Activated CD8-positive, alpha-beta T cell treated with anti-CD3 and anti-CD28 coated beads, Interleukin-2, amount 10 ng/mL, durations not matched to agents 7 days and 5 days (primary cell): ENCODE data around the gene NEDD8. TPM values are rescaled to one million over a fixed set of nuclear protein-coding genes. Genes with fewer than 3 reads are reported as not detected.

Source experiments
- total RNA-seq, 2 experiments: library from RNA; stranded (reverse); gene quantifications; one replicate each; pipeline ENCODE4 v1.2.3, GENCODE V29; 2021

The NEDD8 gene
- total RNA-seq, 2 experiments from 2014 or later: 214 to 222 TPM

Other genes starting within 250 kb of the NEDD8 start
- gene DHRS4L2, start 243.4 kb downstream of the NEDD8 start, total RNA-seq: 10 to 100 TPM; 17.7 to 19.1 TPM
- gene CARMIL3, start 180.4 kb downstream of the NEDD8 start, total RNA-seq: under 1 TPM; 0.86 to 0.95 TPM
- under 1 TPM in 1 of 2 experiments, not detected in 1; 0.10 TPM for gene CPNE6, start 160.8 kb downstream of the NEDD8 start, total RNA-seq
- 10 to 100 TPM; 49.6 to 54.9 TPM for gene PCK2, start 138.1 kb downstream of the NEDD8 start, total RNA-seq
- gene DCAF11, start 117.6 kb downstream of the NEDD8 start, total RNA-seq: 100 to 1,000 TPM; 101 to 107 TPM
- gene NRL, start 117.4 kb downstream of the NEDD8 start, total RNA-seq: 1 to 10 TPM; 2.8 to 3.4 TPM
- 1 to 10 TPM; 1.4 to 2.1 TPM for gene FITM1, start 101.7 kb downstream of the NEDD8 start, total RNA-seq
- gene PSME1, start 96.2 kb downstream of the NEDD8 start, total RNA-seq: 100 to 1,000 TPM; 516 to 530 TPM
- gene EMC9, start 90.8 kb downstream of the NEDD8 start, total RNA-seq: 10 to 100 TPM; 49.9 to 53.2 TPM
- 100 to 1,000 TPM; 635 to 636 TPM for gene PSME2, start 85.8 kb downstream of the NEDD8 start, total RNA-seq
- 100 to 1,000 TPM; 123 to 142 TPM for gene RNF31, start 84.9 kb downstream of the NEDD8 start, total RNA-seq
- 100 to 1,000 TPM; 221 to 242 TPM for gene IRF9, start 71.1 kb downstream of the NEDD8 start, total RNA-seq
- gene REC8, start 60.3 kb downstream of the NEDD8 start, total RNA-seq: 10 to 100 TPM; 54.5 to 58.6 TPM
- gene IPO4, start 43.6 kb downstream of the NEDD8 start, total RNA-seq: 10 to 100 TPM; 56.3 to 60.1 TPM
- 10 to 100 TPM; 29.3 to 32.8 TPM for gene TM9SF1, start 36.9 kb downstream of the NEDD8 start, total RNA-seq
- not detected for gene TSSK4, start 26.7 kb downstream of the NEDD8 start, total RNA-seq
- 10 to 100 TPM; 83.2 to 93.4 TPM for gene CHMP4A, start 18.9 kb downstream of the NEDD8 start, total RNA-seq
- gene MDP1, start 16.3 kb downstream of the NEDD8 start, total RNA-seq: 10 to 100 TPM; 16.9 to 18.2 TPM
- gene GMPR2, start 562 bp upstream of the NEDD8 start, total RNA-seq: 10 to 100 TPM; 67.2 to 68.4 TPM
- gene TINF2, start 10.3 kb upstream of the NEDD8 start, total RNA-seq: 100 to 1,000 TPM; 128 to 131 TPM
- gene TGM1, start 30.8 kb upstream of the NEDD8 start, total RNA-seq: 1 to 10 TPM; 2.7 to 3.1 TPM
- 10 to 100 TPM; 47.7 to 51.8 TPM for gene RABGGTA, start 39.2 kb upstream of the NEDD8 start, total RNA-seq
- 10 to 100 TPM; 28.6 to 33.9 TPM for gene DHRS1, start 67.4 kb upstream of the NEDD8 start, total RNA-seq
- 10 to 100 TPM; 35.2 to 36.7 TPM for gene NOP9, start 67.5 kb upstream of the NEDD8 start, total RNA-seq
- gene CIDEB, start 75.6 kb upstream of the NEDD8 start, total RNA-seq: 10 to 100 TPM; 47.2 to 48.2 TPM
- gene LTB4R2, start 77.8 kb upstream of the NEDD8 start, total RNA-seq: 10 to 100 TPM; 17.8 to 18.7 TPM
- gene LTB4R, start 79.1 kb upstream of the NEDD8 start, total RNA-seq: 10 to 100 TPM; 26.9 to 28.0 TPM
- 1 to 10 TPM; 3.4 to 4.7 TPM for gene ADCY4, start 102.7 kb upstream of the NEDD8 start, total RNA-seq
- gene RIPK3, start 107.6 kb upstream of the NEDD8 start, total RNA-seq: 10 to 100 TPM; 26.9 to 28.6 TPM
- gene NFATC4, start 135.8 kb upstream of the NEDD8 start, total RNA-seq: not detected
- gene NYNRIN, start 166.6 kb upstream of the NEDD8 start, total RNA-seq: under 1 TPM; 0.21 to 0.52 TPM
- gene CBLN3, start 197.3 kb upstream of the NEDD8 start, total RNA-seq: 1 to 10 TPM; 1.1 to 1.3 TPM
- 10 to 100 TPM; 55.4 to 58.9 TPM for gene KHNYN, start 197.6 kb upstream of the NEDD8 start, total RNA-seq
- 10 to 100 TPM; 47.6 to 58.6 TPM for gene SDR39U1, start 210.4 kb upstream of the NEDD8 start, total RNA-seq